H1 (cell line): ENCODE data around the gene PDP2. TPM values are rescaled to one million over a fixed set of nuclear protein-coding genes. Genes with fewer than 3 reads are reported as not detected.
A peak's percentile ranks its signal among the peaks of the same experiment; 100 is the strongest.

Source experiments
- CTCF ChIA-PET: fragments of 300-600 bp; sonication (Branson Sonifier 250); formaldehyde crosslinking; loops from one replicate; lab custom pipeline; 2021; ENCODE audit not compliant: partially characterized antibody; lab: Charles Lee
- POLR2A ChIA-PET: fragments of 300-600 bp; sonication (Branson Sonifier 250); formaldehyde crosslinking; loops from one replicate; lab custom pipeline; 2021; ENCODE audit warnings: inconsistent platforms; ENCODE audit not compliant: partially characterized antibody; lab: Charles Lee
- DNase-seq, 2 experiments: peaks; one replicate each; pipeline versions ENCODE4 v3.0.0 to v3.0.0-alpha.2; 2010 to 2022; ENCODE audit warnings: low spot score in 2 of 2, low read depth in 1 of 2, mixed read lengths in 1 of 2
- FAIRE-seq: peaks from 2 replicates; lab custom pipeline; 2011; peaks lifted over from hg19 to GRCh38; lab: Jason Lieb, UNC
- H2AFZ ChIP-seq: 2 replicates; pipeline ENCODE4 v1.8.1; 2012; ENCODE audit warnings: low read length, inconsistent platforms
- H2AK5ac ChIP-seq: 2 replicates; pipeline ENCODE4 v1.6.1; 2013; ENCODE audit warnings: low read depth, low read length
- H2BK120ac ChIP-seq: replicated peaks from 2 replicates; pipeline ENCODE3; 2013; ENCODE audit warnings: low read depth, low read length, inconsistent platforms
- H2BK12ac ChIP-seq: 2 replicates; pipeline ENCODE4 v1.6.1; 2013; ENCODE audit warnings: low read depth, low read length
- H2BK15ac ChIP-seq: 2 replicates; pipeline ENCODE4 v1.6.1; 2013; ENCODE audit warnings: low read length
- H2BK20ac ChIP-seq: 2 replicates; pipeline ENCODE4 v1.6.1; 2013; ENCODE audit warnings: low read length
- H2BK5ac ChIP-seq: 2 replicates; pipeline ENCODE4 v1.6.1; 2013; ENCODE audit warnings: low read depth, low read length
- H3K14ac ChIP-seq: 2 replicates; pipeline ENCODE4 v1.6.1; 2013; ENCODE audit warnings: inconsistent platforms; ENCODE audit not compliant: insufficient read length
- H3K18ac ChIP-seq: 2 replicates; pipeline ENCODE4 v1.6.1; 2013; ENCODE audit warnings: low read length; ENCODE audit errors: extremely low read depth
- H3K23ac ChIP-seq: 2 replicates; pipeline ENCODE4 v1.6.1; 2013; ENCODE audit warnings: inconsistent platforms; ENCODE audit not compliant: insufficient read length
- H3K23me2 ChIP-seq: 2 replicates; pipeline ENCODE4 v1.6.1; 2013; ENCODE audit warnings: low read depth, low read length
- H3K27ac ChIP-seq: 2 replicates; pipeline ENCODE4 v1.6.1; 2011; ENCODE audit warnings: low read depth, low read length, inconsistent platforms
- H3K27me3 ChIP-seq, 4 experiments: replicated peaks in 1 of 4; 1 replicate in 1 of 4; 2 replicates in 3 of 4; pipeline versions ENCODE4 v1.6.1 to v1.8.1; 2011 to 2013; ENCODE audit warnings: low read length in 3 of 4, mild to moderate bottlenecking in 3 of 4, inconsistent platforms in 2 of 4, mixed read lengths in 2 of 4, moderate library complexity in 1 of 4; ENCODE audit not compliant: control insufficient read depth in 3 of 4, insufficient read depth in 3 of 4; ENCODE audit errors: extremely low read depth in 1 of 4
- H3K36me3 ChIP-seq, 4 experiments: 2 replicates each; pipeline versions ENCODE4 v1.6.1 to v1.8.1; 2011 to 2013; ENCODE audit warnings: mild to moderate bottlenecking in 4 of 4, low read length in 3 of 4, moderate library complexity in 2 of 4, control low read depth in 1 of 4, inconsistent platforms in 1 of 4; ENCODE audit not compliant: insufficient read depth in 4 of 4, control insufficient read depth in 2 of 4
- H3K4ac ChIP-seq: replicated peaks from 2 replicates; pipeline ENCODE3; 2013; ENCODE audit warnings: low read length, low read depth, mixed read lengths, inconsistent platforms; ENCODE audit not compliant: insufficient read length
- H3K4me1 ChIP-seq, 4 experiments: replicated peaks in 1 of 4; 1 replicate in 1 of 4; 2 replicates in 3 of 4; pipeline versions ENCODE4 v1.6.1 to v1.8.1; 2011 to 2013; ENCODE audit warnings: low read length in 3 of 4, inconsistent platforms in 2 of 4, mixed read lengths in 1 of 4; ENCODE audit not compliant: insufficient read depth in 4 of 4, control insufficient read depth in 3 of 4
- H3K4me2 ChIP-seq, 2 experiments: 2 replicates each; pipeline versions ENCODE4 v1.6.1 to v1.8.1; 2011 to 2013; ENCODE audit warnings: low read depth in 2 of 2, low read length in 2 of 2, control low read depth in 1 of 2, inconsistent platforms in 1 of 2, mild to moderate bottlenecking in 1 of 2; ENCODE audit not compliant: insufficient read depth in 1 of 2
- H3K4me3 ChIP-seq, 4 experiments: fragments of 200-600, 300-600 bp in 1 of 4; sonication (generic), shearing (Covaris generic), sonication (Bioruptor Twin) in 1 of 4; 2 replicates each; pipeline versions ENCODE4 v1.5.1 to v1.8.1; 2011 to 2016; ENCODE audit warnings: low read length in 4 of 4, low read depth in 3 of 4, control low read depth in 2 of 4, inconsistent platforms in 2 of 4, mild to moderate bottlenecking in 2 of 4, mixed read lengths in 1 of 4, moderate library complexity in 1 of 4; ENCODE audit not compliant: insufficient read depth in 2 of 4; ENCODE audit errors: extremely low read depth in 1 of 4
- H3K56ac ChIP-seq: replicated peaks from 2 replicates; pipeline ENCODE3; 2013; ENCODE audit warnings: low read depth, mild to moderate bottlenecking, mixed read lengths, low read length, inconsistent platforms; ENCODE audit not compliant: insufficient read length
- H3K79me1 ChIP-seq: 2 replicates; pipeline ENCODE4 v1.6.1; 2013; ENCODE audit warnings: low read depth, low read length, control low read depth
- H3K79me2 ChIP-seq, 2 experiments: 2 replicates each; pipeline versions ENCODE4 v1.6.1 to v1.8.1; 2012 to 2013; ENCODE audit warnings: low read length in 2 of 2, mild to moderate bottlenecking in 2 of 2, inconsistent platforms in 1 of 2; ENCODE audit not compliant: insufficient read depth in 2 of 2, control insufficient read depth in 1 of 2
- H3K9ac ChIP-seq, 4 experiments: replicated peaks in 1 of 4; 1 replicate in 1 of 4; 2 replicates in 3 of 4; pipeline versions ENCODE4 v1.6.1 to v1.8.1; 2011 to 2013; ENCODE audit warnings: low read depth in 3 of 4, low read length in 3 of 4, control low read depth in 2 of 4, mild to moderate bottlenecking in 2 of 4, moderate library complexity in 2 of 4, inconsistent platforms in 1 of 4; ENCODE audit errors: extremely low read depth in 1 of 4
- H3K9me3 ChIP-seq, 2 experiments: 2 replicates each; pipeline versions ENCODE4 v1.6.1 to v1.8.1; 2012 to 2013; ENCODE audit warnings: mild to moderate bottlenecking in 2 of 2, moderate library complexity in 2 of 2, control low read depth in 1 of 2, inconsistent platforms in 1 of 2, low read depth in 1 of 2, low read length in 1 of 2, mixed read lengths in 1 of 2; ENCODE audit not compliant: insufficient read depth in 2 of 2
- H4K20me1 ChIP-seq, 2 experiments: replicated peaks in 1 of 2; 2 replicates each; pipeline versions ENCODE3 to v1.8.1; 2011 to 2013; ENCODE audit warnings: inconsistent platforms in 2 of 2, low read length in 2 of 2, mild to moderate bottlenecking in 1 of 2; ENCODE audit not compliant: insufficient read depth in 2 of 2, control insufficient read depth in 1 of 2
- H4K5ac ChIP-seq: 2 replicates; pipeline ENCODE4 v1.6.1; 2013; ENCODE audit warnings: low read length, low read depth, mixed read lengths, inconsistent platforms; ENCODE audit not compliant: insufficient read length
- H4K8ac ChIP-seq: 2 replicates; pipeline ENCODE4 v1.8.0; 2013; ENCODE audit warnings: mild to moderate bottlenecking, moderate library complexity, low read length, inconsistent platforms; ENCODE audit not compliant: insufficient read depth; ENCODE audit errors: extremely low read depth
- H4K91ac ChIP-seq: replicated peaks from 2 replicates; pipeline ENCODE3; 2013; ENCODE audit warnings: low read length, mixed read lengths, inconsistent platforms; ENCODE audit not compliant: insufficient read length
- BACH1 ChIP-seq: IDR thresholded peaks from 2 replicates; pipeline ENCODE4 v1.6.1; 2012; ENCODE audit warnings: low read length, improper control_type of control experiment
- BCL11A ChIP-seq, 2 experiments: IDR thresholded peaks; one replicate each; pipeline ENCODE4 v1.6.1; 2011; ENCODE audit warnings: low read depth in 2 of 2, low read length in 2 of 2, mild to moderate bottlenecking in 2 of 2
- EZH2 ChIP-seq: fragments of 200-600 bp; sonication (generic); IDR thresholded peaks from 2 replicates; pipeline ENCODE4 v1.7.1; 2012; ENCODE audit warnings: low read depth, mild to moderate bottlenecking, moderate library complexity, low read length, inconsistent platforms; ENCODE audit not compliant: severe bottlenecking
- KDM4A ChIP-seq: IDR thresholded peaks from one replicate; pipeline ENCODE4 v1.7.1; 2012; ENCODE audit warnings: low read depth, mild to moderate bottlenecking, moderate library complexity, low read length, inconsistent platforms; ENCODE audit not compliant: severe bottlenecking
- NANOG ChIP-seq: IDR thresholded peaks from 2 replicates; pipeline ENCODE4 v1.6.1; 2011; ENCODE audit warnings: low read length, low read depth, mild to moderate bottlenecking, inconsistent platforms; ENCODE audit not compliant: insufficient read depth, poor library complexity, severe bottlenecking
- SUZ12 ChIP-seq: fragments of 200-600 bp; sonication (generic); IDR thresholded peaks from 2 replicates; pipeline ENCODE4 v1.6.1; 2012; ENCODE audit warnings: mild to moderate bottlenecking, inconsistent platforms, low read length, moderate library complexity, mixed read lengths
- WGBS, 2 experiments: shearing (Covaris generic) in 1 of 2; methylation state at CpG; one replicate each; pipeline versions ENCODE4 v1.1.6 to v1.1.7; 2013 to 2015; ENCODE audit warnings: low lambda C conversion rate in 2 of 2, mixed read lengths in 2 of 2, inconsistent platforms in 1 of 2, low coverage in 1 of 2, missing lambda C conversion rate in 1 of 2; ENCODE audit not compliant: insufficient replicate concordance in 2 of 2, insufficient coverage in 1 of 2, insufficient read length in 1 of 2; ENCODE audit errors: extremely low coverage in 1 of 2, missing lambda C conversion rate in 1 of 2; 5-methylcytosine and 5-hydroxymethylcytosine counted together
- polyA plus RNA-seq, 7 experiments: library from polyadenylated mRNA; depleted of rRNA in 3 of 7; stranded (reverse) in 5 of 7; unstranded in 2 of 7; fragments of >200 nt in 5 of 7; fragments of 200-250 nt in 2 of 7; gene quantifications; 1 replicate in 5 of 7; 2 replicates in 1 of 7; 4 replicates in 1 of 7; pipeline versions ENCODE4 v1.2.1 to v1.2.3, GENCODE V29; 2011 to 2013; ENCODE audit warnings: missing spikeins in 2 of 7, mixed read lengths in 2 of 7
- total RNA-seq: library from RNA; stranded (reverse); fragmentation: NEBNext Ultra II Directional; extraction: Animal tissue kit (Norgen Biotek cat#: 25700); gene quantifications from 2 replicates; pipeline ENCODE4 v1.2.1, GENCODE V29; 2021

PDP2 gene
- total and polyA plus RNA-seq, 2 of the 8 experiments (the other 6 are each of a cell fraction or from before 2014, with no cell fraction given) = 11.7 to 36.5 TPM

GRCh38 chr16:66925322-66925840 is 45.1 kb downstream of the PDP2 start, which contains the start of gene RRAD:
Gene RRAD, minus strand, starts transcription at chr16:66925535. Its CDS starts 356 bp downstream, at chr16:66925179.
- FAIRE-seq = no peak
- no peak within 1 kb of the TSS for H3K23ac ChIP-seq
- H3K4me3 ChIP-seq = peak within 1 kb of the TSS; percentile 28 to 67 (median 40)
- peak within 1 kb of the TSS; percentile 40 to 89 for H3K4me2 ChIP-seq
- H4K91ac ChIP-seq = no peak within 1 kb of the TSS
- no peaks in the 10 kb centered on the region for H3K9me3 ChIP-seq
- H3K27ac ChIP-seq = no peak within 1 kb of the TSS
- 21% methylated on average over 11 of the region's 42 CpGs; no CpG with 5 or more reads in 1 of the 2 experiments for WGBS, 2 experiments
- H3K56ac ChIP-seq = no peak within 1 kb of the TSS
- no peak within 1 kb of the TSS for H2BK20ac ChIP-seq
- no peak within 1 kb of the TSS for H3K4ac ChIP-seq
- H3K9ac ChIP-seq = no peak within 1 kb of the TSS
- peaks cover 0 to 8% (median under 1%) of the 10 kb centered on the region in 4 experiments; a peak in 4 of 7 replicates for H3K4me1 ChIP-seq
- no peak within 1 kb of the TSS for H2BK5ac ChIP-seq
- peak in 1 of 2 experiments; percentile 67 for DNase-seq
- no peaks in the 10 kb centered on the region for H4K20me1 ChIP-seq
- H3K79me1 ChIP-seq = peaks cover 2% of the 10 kb centered on the region; the same call in 1 of the 2 replicates
- H4K5ac ChIP-seq = no peak within 1 kb of the TSS
- H2BK120ac ChIP-seq = no peak within 1 kb of the TSS
- H3K36me3 ChIP-seq = no peaks in the 10 kb centered on the region; a peak in 1 of 8 replicates
- no peak for TF ChIP-seq NANOG
- peak; percentile 83 for TF ChIP-seq SUZ12
- peak; percentile 9 for TF ChIP-seq KDM4A
- no peak for TF ChIP-seq BCL11A (IDR thresholded peaks at IDR 0.05; ENCODE audit: low read depth in 2 of 2, low read length in 2 of 2)
- TF ChIP-seq BACH1 = no peak
- TF ChIP-seq EZH2 = peak; percentile 81
- no peak within 1 kb of the TSS for H3K18ac ChIP-seq
- ChIA-PET POLR2A (interaction anchor here (1.4 to 2.3 kb wide), 2 partner anchors 14 to 45 kb away, joined by 5 to 7 read pairs; partner anchors contain the start of gene PDP2), CTCF (interaction anchor here (0.6 to 27.5 kb wide), 6 partner anchors 21 to 274 kb away, joined by 3 to 1009 read pairs (median 4); partner anchors contain the start of genes CDH16 and PDP2)
- no peak within 1 kb of the TSS for H2BK12ac ChIP-seq
- no peaks in the 10 kb centered on the region for H3K79me2 ChIP-seq
- H4K8ac ChIP-seq = peak within 1 kb of the TSS; percentile 22; the same call in 1 of the 2 replicates
- peaks cover 14 to 43% (median 35%) of the 10 kb centered on the region in 4 experiments; a peak in 6 of 7 replicates for H3K27me3 ChIP-seq
- no peak within 1 kb of the TSS; the same call in 1 of the 2 replicates for H2BK15ac ChIP-seq
- H2AFZ ChIP-seq = no peak within 1 kb of the TSS
- H3K14ac ChIP-seq = no peak within 1 kb of the TSS
- H2AK5ac ChIP-seq = no peak within 1 kb of the TSS
- H3K23me2 ChIP-seq = peaks cover 4% of the 10 kb centered on the region; the same call in 1 of the 2 replicates
